B cell (primary cell): ENCODE results near the gene AP2B1.

Experiments
- CTCF ChIP-seq: fragments of 200-600 bp; IDR thresholded peaks from one replicate; pipeline ENCODE4 v1.8.0; 2022; ENCODE audit warnings: antibody characterized with exemption, mild to moderate bottlenecking
- EZH2 ChIP-seq: IDR thresholded peaks from 2 replicates; pipeline ENCODE4 v1.6.1; 2012; ENCODE audit warnings: borderline replicate concordance, low read depth, mild to moderate bottlenecking, moderate library complexity, low read length; ENCODE audit not compliant: insufficient read depth, poor library complexity, severe bottlenecking

- TF ChIP-seq CTCF (no peak), EZH2 (no peak)
Observed at GRCh38 chr17:35668802-35669201, 81.7 kb downstream of the AP2B1 start.
